Measurements from ENCODE around the gene PPT2. TPM values are rescaled to one million over a fixed set of nuclear protein-coding genes. Genes with fewer than 3 reads are reported as not detected.
A peak's percentile ranks its signal among the peaks of the same experiment; 100 is the strongest.

Gene PPT2
- total and polyA plus RNA-seq, 2 experiments from 2014 or later: 8.9 to 20.6 TPM

GRCh38 chr6:32195902-32196681 lies 42.2 kb downstream of the PPT2 start (continued):
- no peak for TF ChIP-seq ZNF462 (CRISPR knock-in tag; IDR thresholded peaks at IDR 0.05)

GRCh38 chr6:32196682-32197616 lies 43.0 kb downstream of the PPT2 start:
- Histone ChIP-seq H3K4me2 (peak overlapping the region; percentile 100), H2AFZ (peak overlapping the region; percentile 86), H3K4me3 (peak overlapping the region; percentile 99), H3K36me3 (ENCODE audit: insufficient read depth) (no peaks in the 10 kb centered on the region), H3K27me3 (ENCODE audit: insufficient read depth) (no peaks in the 10 kb centered on the region), H3K9me2 (ENCODE audit: insufficient read depth) (no peaks in the 10 kb centered on the region), H3K4me1 (ENCODE audit: insufficient read depth) (peaks cover 41% of the 10 kb centered on the region), H3F3A (replicated peaks; ENCODE audit: low read depth) (peaks cover 17% of the 10 kb centered on the region), H3K79me2 (replicated peaks; ENCODE audit: insufficient read depth) (no peaks in the 10 kb centered on the region), H4K20me1 (replicated peaks; ENCODE audit: insufficient read depth) (no peaks in the 10 kb centered on the region), H3K27ac (ENCODE audit: low read depth) (peak overlapping the region; percentile 100; the same call in 1 of the 2 replicates)
- peak overlapping the region; percentile 95 for H3K4me3 Mint-ChIP-seq
- peak overlapping the region; percentile 100 for H3K27ac Mint-ChIP-seq
- no peaks in the 10 kb centered on the region; the same call in 2 of the 3 replicates for H3K9me3 Mint-ChIP-seq
- H3K36me3 Mint-ChIP-seq (ENCODE audit: low read depth): no peaks in the 10 kb centered on the region
- peaks cover 42% of the 10 kb centered on the region for H3K4me1 Mint-ChIP-seq
- peaks cover 13% of the 10 kb centered on the region for H3K27me3 Mint-ChIP-seq (ENCODE audit: insufficient read depth, low read depth, poor library complexity)
- TF ChIP-seq CTCF (conservative IDR thresholded peaks at IDR 0.05; ENCODE audit: low read depth in 2 of 2) (peak; percentile 16 to 28; a peak in 1 of 4 replicates), POLR2AphosphoS5 (IDR thresholded peaks at IDR 0.05; ENCODE audit: low read depth) (no peak)
- ATAC-seq (peak; percentile 0; the same call in 2 of the 3 replicates), DNase-seq (ENCODE audit: low spot score) (peak; percentile 67)

Measured in GM23338 (cell line).